ENCODE measurements around the gene HOXB4. TPM values are rescaled to one million over a fixed set of nuclear protein-coding genes. Genes with fewer than 3 reads are reported as not detected.

Gene HOXB4
- total RNA-seq, 1 experiment from 2014 or later = 0.04 TPM

DNA sequence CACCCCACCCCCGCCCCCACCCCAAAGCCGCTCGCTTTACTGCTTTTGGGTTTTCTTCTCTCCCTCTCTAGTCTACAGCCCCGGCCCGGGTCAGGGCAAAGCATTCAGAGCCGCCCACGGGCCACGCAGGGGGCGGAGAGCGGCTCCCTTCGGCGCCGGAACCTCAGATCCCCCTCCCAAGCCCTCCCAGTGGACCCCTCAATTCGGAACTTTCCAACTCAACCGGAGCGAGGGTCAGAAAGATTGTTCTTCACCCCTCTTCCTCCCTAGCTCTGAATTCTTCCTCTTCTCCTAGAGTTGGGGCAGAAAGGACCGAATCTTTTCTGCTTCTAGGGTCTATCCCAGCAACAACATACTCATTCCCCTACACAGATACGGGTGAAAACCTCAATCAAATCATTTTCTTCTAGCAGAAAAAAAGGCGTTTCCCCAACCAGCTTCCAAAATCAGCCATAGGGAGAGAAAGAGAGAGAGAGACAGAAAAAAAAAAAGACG lies 34.2 kb downstream of the HOXB4 start:
- no peaks in the 10 kb centered on the region for H3K9me3 Mint-ChIP-seq
- peaks cover 73% of the 10 kb centered on the region for H3K4me1 Mint-ChIP-seq
- H3K4me3 Mint-ChIP-seq = peak overlapping the region; percentile 69
- ATAC-seq (no peak), DNase-seq (ENCODE audit: low spot score) (no peak)
- TF ChIP-seq, protein P1, sequence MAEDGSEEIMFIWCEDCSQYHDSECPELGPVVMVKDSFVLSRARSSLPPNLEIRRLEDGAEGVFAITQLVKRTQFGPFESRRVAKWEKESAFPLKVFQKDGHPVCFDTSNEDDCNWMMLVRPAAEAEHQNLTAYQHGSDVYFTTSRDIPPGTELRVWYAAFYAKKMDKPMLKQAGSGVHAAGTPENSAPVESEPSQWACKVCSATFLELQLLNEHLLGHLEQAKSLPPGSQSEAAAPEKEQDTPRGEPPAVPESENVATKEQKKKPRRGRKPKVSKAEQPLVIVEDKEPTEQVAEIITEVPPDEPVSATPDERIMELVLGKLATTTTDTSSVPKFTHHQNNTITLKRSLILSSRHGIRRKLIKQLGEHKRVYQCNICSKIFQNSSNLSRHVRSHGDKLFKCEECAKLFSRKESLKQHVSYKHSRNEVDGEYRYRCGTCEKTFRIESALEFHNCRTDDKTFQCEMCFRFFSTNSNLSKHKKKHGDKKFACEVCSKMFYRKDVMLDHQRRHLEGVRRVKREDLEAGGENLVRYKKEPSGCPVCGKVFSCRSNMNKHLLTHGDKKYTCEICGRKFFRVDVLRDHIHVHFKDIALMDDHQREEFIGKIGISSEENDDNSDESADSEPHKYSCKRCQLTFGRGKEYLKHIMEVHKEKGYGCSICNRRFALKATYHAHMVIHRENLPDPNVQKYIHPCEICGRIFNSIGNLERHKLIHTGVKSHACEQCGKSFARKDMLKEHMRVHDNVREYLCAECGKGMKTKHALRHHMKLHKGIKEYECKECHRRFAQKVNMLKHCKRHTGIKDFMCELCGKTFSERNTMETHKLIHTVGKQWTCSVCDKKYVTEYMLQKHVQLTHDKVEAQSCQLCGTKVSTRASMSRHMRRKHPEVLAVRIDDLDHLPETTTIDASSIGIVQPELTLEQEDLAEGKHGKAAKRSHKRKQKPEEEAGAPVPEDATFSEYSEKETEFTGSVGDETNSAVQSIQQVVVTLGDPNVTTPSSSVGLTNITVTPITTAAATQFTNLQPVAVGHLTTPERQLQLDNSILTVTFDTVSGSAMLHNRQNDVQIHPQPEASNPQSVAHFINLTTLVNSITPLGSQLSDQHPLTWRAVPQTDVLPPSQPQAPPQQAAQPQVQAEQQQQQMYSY (CRISPR knock-in tag; IDR thresholded peaks at IDR 0.05) = no peak
- no peak for TF ChIP-seq NFATC4 (CRISPR knock-in tag; IDR thresholded peaks at IDR 0.05)
- no peak for TF ChIP-seq NR1H2 (CRISPR knock-in tag; IDR thresholded peaks at IDR 0.05)
- TF ChIP-seq, protein P2, sequence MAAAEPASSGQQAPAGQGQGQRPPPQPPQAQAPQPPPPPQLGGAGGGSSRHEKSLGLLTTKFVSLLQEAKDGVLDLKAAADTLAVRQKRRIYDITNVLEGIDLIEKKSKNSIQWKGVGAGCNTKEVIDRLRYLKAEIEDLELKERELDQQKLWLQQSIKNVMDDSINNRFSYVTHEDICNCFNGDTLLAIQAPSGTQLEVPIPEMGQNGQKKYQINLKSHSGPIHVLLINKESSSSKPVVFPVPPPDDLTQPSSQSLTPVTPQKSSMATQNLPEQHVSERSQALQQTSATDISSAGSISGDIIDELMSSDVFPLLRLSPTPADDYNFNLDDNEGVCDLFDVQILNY (CRISPR knock-in tag; IDR thresholded peaks at IDR 0.05) = no peak
- TF ChIP-seq CREB1 (CRISPR knock-in tag; IDR thresholded peaks at IDR 0.05) = no peak
- no peak for TF ChIP-seq JAZF1 (CRISPR knock-in tag; IDR thresholded peaks at IDR 0.05)
- TF ChIP-seq, protein P3, sequence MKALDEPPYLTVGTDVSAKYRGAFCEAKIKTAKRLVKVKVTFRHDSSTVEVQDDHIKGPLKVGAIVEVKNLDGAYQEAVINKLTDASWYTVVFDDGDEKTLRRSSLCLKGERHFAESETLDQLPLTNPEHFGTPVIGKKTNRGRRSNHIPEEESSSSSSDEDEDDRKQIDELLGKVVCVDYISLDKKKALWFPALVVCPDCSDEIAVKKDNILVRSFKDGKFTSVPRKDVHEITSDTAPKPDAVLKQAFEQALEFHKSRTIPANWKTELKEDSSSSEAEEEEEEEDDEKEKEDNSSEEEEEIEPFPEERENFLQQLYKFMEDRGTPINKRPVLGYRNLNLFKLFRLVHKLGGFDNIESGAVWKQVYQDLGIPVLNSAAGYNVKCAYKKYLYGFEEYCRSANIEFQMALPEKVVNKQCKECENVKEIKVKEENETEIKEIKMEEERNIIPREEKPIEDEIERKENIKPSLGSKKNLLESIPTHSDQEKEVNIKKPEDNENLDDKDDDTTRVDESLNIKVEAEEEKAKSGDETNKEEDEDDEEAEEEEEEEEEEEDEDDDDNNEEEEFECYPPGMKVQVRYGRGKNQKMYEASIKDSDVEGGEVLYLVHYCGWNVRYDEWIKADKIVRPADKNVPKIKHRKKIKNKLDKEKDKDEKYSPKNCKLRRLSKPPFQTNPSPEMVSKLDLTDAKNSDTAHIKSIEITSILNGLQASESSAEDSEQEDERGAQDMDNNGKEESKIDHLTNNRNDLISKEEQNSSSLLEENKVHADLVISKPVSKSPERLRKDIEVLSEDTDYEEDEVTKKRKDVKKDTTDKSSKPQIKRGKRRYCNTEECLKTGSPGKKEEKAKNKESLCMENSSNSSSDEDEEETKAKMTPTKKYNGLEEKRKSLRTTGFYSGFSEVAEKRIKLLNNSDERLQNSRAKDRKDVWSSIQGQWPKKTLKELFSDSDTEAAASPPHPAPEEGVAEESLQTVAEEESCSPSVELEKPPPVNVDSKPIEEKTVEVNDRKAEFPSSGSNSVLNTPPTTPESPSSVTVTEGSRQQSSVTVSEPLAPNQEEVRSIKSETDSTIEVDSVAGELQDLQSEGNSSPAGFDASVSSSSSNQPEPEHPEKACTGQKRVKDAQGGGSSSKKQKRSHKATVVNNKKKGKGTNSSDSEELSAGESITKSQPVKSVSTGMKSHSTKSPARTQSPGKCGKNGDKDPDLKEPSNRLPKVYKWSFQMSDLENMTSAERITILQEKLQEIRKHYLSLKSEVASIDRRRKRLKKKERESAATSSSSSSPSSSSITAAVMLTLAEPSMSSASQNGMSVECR (CRISPR knock-in tag; IDR thresholded peaks at IDR 0.05; ENCODE audit: borderline replicate concordance) = no peak
- TF ChIP-seq ZNF423 (CRISPR knock-in tag; IDR thresholded peaks at IDR 0.05) = no peak
- TF ChIP-seq, protein P4, sequence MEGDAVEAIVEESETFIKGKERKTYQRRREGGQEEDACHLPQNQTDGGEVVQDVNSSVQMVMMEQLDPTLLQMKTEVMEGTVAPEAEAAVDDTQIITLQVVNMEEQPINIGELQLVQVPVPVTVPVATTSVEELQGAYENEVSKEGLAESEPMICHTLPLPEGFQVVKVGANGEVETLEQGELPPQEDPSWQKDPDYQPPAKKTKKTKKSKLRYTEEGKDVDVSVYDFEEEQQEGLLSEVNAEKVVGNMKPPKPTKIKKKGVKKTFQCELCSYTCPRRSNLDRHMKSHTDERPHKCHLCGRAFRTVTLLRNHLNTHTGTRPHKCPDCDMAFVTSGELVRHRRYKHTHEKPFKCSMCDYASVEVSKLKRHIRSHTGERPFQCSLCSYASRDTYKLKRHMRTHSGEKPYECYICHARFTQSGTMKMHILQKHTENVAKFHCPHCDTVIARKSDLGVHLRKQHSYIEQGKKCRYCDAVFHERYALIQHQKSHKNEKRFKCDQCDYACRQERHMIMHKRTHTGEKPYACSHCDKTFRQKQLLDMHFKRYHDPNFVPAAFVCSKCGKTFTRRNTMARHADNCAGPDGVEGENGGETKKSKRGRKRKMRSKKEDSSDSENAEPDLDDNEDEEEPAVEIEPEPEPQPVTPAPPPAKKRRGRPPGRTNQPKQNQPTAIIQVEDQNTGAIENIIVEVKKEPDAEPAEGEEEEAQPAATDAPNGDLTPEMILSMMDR (IDR thresholded peaks at IDR 0.05) = no peak
- TF ChIP-seq, protein P5, sequence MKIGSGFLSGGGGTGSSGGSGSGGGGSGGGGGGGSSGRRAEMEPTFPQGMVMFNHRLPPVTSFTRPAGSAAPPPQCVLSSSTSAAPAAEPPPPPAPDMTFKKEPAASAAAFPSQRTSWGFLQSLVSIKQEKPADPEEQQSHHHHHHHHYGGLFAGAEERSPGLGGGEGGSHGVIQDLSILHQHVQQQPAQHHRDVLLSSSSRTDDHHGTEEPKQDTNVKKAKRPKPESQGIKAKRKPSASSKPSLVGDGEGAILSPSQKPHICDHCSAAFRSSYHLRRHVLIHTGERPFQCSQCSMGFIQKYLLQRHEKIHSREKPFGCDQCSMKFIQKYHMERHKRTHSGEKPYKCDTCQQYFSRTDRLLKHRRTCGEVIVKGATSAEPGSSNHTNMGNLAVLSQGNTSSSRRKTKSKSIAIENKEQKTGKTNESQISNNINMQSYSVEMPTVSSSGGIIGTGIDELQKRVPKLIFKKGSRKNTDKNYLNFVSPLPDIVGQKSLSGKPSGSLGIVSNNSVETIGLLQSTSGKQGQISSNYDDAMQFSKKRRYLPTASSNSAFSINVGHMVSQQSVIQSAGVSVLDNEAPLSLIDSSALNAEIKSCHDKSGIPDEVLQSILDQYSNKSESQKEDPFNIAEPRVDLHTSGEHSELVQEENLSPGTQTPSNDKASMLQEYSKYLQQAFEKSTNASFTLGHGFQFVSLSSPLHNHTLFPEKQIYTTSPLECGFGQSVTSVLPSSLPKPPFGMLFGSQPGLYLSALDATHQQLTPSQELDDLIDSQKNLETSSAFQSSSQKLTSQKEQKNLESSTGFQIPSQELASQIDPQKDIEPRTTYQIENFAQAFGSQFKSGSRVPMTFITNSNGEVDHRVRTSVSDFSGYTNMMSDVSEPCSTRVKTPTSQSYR (CRISPR knock-in tag; IDR thresholded peaks at IDR 0.05) = no peak
- TF ChIP-seq ZNF263 (CRISPR knock-in tag; IDR thresholded peaks at IDR 0.05; ENCODE audit: low read depth) = no peak
- TF ChIP-seq, protein P6, sequence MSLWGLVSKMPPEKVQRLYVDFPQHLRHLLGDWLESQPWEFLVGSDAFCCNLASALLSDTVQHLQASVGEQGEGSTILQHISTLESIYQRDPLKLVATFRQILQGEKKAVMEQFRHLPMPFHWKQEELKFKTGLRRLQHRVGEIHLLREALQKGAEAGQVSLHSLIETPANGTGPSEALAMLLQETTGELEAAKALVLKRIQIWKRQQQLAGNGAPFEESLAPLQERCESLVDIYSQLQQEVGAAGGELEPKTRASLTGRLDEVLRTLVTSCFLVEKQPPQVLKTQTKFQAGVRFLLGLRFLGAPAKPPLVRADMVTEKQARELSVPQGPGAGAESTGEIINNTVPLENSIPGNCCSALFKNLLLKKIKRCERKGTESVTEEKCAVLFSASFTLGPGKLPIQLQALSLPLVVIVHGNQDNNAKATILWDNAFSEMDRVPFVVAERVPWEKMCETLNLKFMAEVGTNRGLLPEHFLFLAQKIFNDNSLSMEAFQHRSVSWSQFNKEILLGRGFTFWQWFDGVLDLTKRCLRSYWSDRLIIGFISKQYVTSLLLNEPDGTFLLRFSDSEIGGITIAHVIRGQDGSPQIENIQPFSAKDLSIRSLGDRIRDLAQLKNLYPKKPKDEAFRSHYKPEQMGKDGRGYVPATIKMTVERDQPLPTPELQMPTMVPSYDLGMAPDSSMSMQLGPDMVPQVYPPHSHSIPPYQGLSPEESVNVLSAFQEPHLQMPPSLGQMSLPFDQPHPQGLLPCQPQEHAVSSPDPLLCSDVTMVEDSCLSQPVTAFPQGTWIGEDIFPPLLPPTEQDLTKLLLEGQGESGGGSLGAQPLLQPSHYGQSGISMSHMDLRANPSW (CRISPR knock-in tag; conservative IDR thresholded peaks at IDR 0.05; ENCODE audit: low read depth) = no peak
- H3K27ac Mint-ChIP-seq = no peak overlapping the region
- H3K27me3 Mint-ChIP-seq (ENCODE audit: low read depth) = peaks cover 99% of the 10 kb centered on the region; the same call in 1 of the 2 replicates
- ChIA-PET CTCF (interaction anchor here (0.9 kb wide), 1 partner anchor 19 kb away, joined by 3 read pairs; no protein-coding TSS in a partner anchor), POLR2A (no interaction called here)
- H3K36me3 Mint-ChIP-seq = no peaks in the 10 kb centered on the region
